Measurements from ENCODE around the gene NETO1.

NETO1 gene

GRCh38 chr18:72692595-72692994 lies 175.2 kb downstream of the NETO1 start:
- no peaks in the 10 kb centered on the region for H3K27me3 ChIP-seq (ENCODE audit: insufficient read depth, low read depth, severe bottlenecking)
- TF ChIP-seq CTCF (IDR thresholded peaks at IDR 0.05; ENCODE audit: low read depth, low read length) = no peak
- H3K4me3 ChIP-seq (ENCODE audit: low read depth, low read length) = no peak overlapping the region
- DNase-seq = no peak
- H3K9me3 ChIP-seq (ENCODE audit: severe bottlenecking) = no peaks in the 10 kb centered on the region
- no peak overlapping the region for H3K27ac ChIP-seq
- no peaks in the 10 kb centered on the region for H3K36me3 ChIP-seq
